Measurements from ENCODE around the gene TPCN1. TPM values are rescaled to one million over a fixed set of nuclear protein-coding genes. Genes with fewer than 3 reads are reported as not detected.

The TPCN1 gene
- total RNA-seq, 1 experiment from 2014 or later: 19.0 TPM

DNA sequence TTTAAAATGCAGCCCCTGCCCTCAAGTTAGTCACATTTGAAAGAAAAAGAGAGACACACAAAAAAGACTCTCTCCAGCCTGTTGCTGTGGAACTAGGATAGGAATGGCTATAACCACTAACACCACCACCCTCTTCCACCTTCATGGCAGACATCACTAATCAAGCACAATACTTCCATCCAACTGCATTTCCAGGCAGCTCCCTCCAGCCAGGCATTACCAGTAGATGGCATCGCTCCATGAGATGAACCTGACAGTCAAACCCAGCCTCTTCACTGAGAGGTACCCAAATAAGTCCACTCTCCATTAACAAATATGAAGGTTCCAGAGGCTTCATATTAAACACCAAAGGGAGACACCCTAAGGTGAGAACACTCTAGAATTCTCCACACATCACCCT, 89.2 kb downstream of the TPCN1 start:
- TF ChIP-seq EZH2phosphoT487 (IDR thresholded peaks at IDR 0.05; ENCODE audit: borderline replicate concordance, low read length): no peak
- no peak for TF ChIP-seq EZH2 (IDR thresholded peaks at IDR 0.05; ENCODE audit: low read length, unreplicated experiment)
- TF ChIP-seq, protein P1, sequence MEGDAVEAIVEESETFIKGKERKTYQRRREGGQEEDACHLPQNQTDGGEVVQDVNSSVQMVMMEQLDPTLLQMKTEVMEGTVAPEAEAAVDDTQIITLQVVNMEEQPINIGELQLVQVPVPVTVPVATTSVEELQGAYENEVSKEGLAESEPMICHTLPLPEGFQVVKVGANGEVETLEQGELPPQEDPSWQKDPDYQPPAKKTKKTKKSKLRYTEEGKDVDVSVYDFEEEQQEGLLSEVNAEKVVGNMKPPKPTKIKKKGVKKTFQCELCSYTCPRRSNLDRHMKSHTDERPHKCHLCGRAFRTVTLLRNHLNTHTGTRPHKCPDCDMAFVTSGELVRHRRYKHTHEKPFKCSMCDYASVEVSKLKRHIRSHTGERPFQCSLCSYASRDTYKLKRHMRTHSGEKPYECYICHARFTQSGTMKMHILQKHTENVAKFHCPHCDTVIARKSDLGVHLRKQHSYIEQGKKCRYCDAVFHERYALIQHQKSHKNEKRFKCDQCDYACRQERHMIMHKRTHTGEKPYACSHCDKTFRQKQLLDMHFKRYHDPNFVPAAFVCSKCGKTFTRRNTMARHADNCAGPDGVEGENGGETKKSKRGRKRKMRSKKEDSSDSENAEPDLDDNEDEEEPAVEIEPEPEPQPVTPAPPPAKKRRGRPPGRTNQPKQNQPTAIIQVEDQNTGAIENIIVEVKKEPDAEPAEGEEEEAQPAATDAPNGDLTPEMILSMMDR (conservative IDR thresholded peaks at IDR 0.05; ENCODE audit: low read depth, low read length): peak; percentile 54
- POLR2A ChIA-PET (ENCODE audit: unreplicated experiment): no interaction called here

GRCh38 chr12:113314121-113314529, 92.9 kb downstream of the TPCN1 start:
- H3K79me2 ChIP-seq (ENCODE audit: low read length): no peaks in the 10 kb centered on the region
- TF ChIP-seq EZH2 (IDR thresholded peaks at IDR 0.05; ENCODE audit: low read length, unreplicated experiment): no peak
- TF ChIP-seq, protein P1 (conservative IDR thresholded peaks at IDR 0.05; ENCODE audit: low read depth, low read length): no peak
- TF ChIP-seq EZH2phosphoT487 (IDR thresholded peaks at IDR 0.05; ENCODE audit: borderline replicate concordance, low read length): no peak
- H3K27me3 ChIP-seq (ENCODE audit: low read length): no peaks in the 10 kb centered on the region
- ChIA-PET POLR2A (ENCODE audit: unreplicated experiment) (no interaction called here), CTCF (no interaction called here)
- H2AFZ ChIP-seq (ENCODE audit: low read length): no peak overlapping the region
- intact Hi-C loops (cut with micrococcal nuclease): loop anchor here (5.0 kb wide), 1 partner anchor 117 kb away; no protein-coding TSS in a partner anchor
- BruUV-seq (replicated peaks): no TSS peak
- H3K4me2 ChIP-seq (ENCODE audit: low read length): no peak overlapping the region
- no peak for ATAC-seq
- no peak for DNase-seq
- no peaks in the 10 kb centered on the region for H3F3A ChIP-seq (ENCODE audit: low read length, unreplicated experiment)
- H3K9me2 ChIP-seq (replicated peaks; ENCODE audit: low read length): no peaks in the 10 kb centered on the region
- H3K9me3 ChIP-seq (ENCODE audit: low read length): no peaks in the 10 kb centered on the region
- H3K36me3 ChIP-seq (ENCODE audit: low read depth, low read length): peaks cover 22% of the 10 kb centered on the region
- H3K4me3 ChIP-seq (ENCODE audit: low read length): no peak overlapping the region
- H4K20me1 ChIP-seq (ENCODE audit: low read length): no peaks in the 10 kb centered on the region
- no peak overlapping the region for H3K27ac ChIP-seq (ENCODE audit: low read length)
- no peak overlapping the region for H3K9ac ChIP-seq (ENCODE audit: low read length)
- no peaks in the 10 kb centered on the region for H3K4me1 ChIP-seq (ENCODE audit: insufficient read depth, low read length)

More for the DNA sequence above, 89.2 kb downstream of the TPCN1 start:
- Histone ChIP-seq H3K4me1 (ENCODE audit: insufficient read depth, low read length) (peaks cover 25% of the 10 kb centered on the region), H3K36me3 (ENCODE audit: low read depth, low read length) (peaks cover 4% of the 10 kb centered on the region; the same call in 1 of the 2 replicates), H3K79me2 (ENCODE audit: low read length) (no peaks in the 10 kb centered on the region), H3F3A (ENCODE audit: low read length, unreplicated experiment) (no peaks in the 10 kb centered on the region), H3K9ac (ENCODE audit: low read length) (no peak overlapping the region), H4K20me1 (ENCODE audit: low read length) (no peaks in the 10 kb centered on the region), H3K4me3 (ENCODE audit: low read length) (no peak overlapping the region), H2AFZ (ENCODE audit: low read length) (no peak overlapping the region), H3K9me2 (replicated peaks; ENCODE audit: low read length) (no peaks in the 10 kb centered on the region), H3K4me2 (ENCODE audit: low read length) (no peak overlapping the region), H3K9me3 (ENCODE audit: low read length) (no peaks in the 10 kb centered on the region), H3K27me3 (ENCODE audit: low read length) (no peaks in the 10 kb centered on the region), H3K27ac (ENCODE audit: low read length) (no peak overlapping the region)
- CTCF ChIA-PET: interaction anchor here (0.5 to 0.7 kb wide), 2 partner anchors 17 to 114 kb away, joined by 3 read pairs; no protein-coding TSS in a partner anchor
- no peak for ATAC-seq
- peak; percentile 51 for DNase-seq
- no TSS peak for BruUV-seq (replicated peaks)
- intact Hi-C loops (cut with micrococcal nuclease): loop anchor here (5.0 kb wide), 1 partner anchor 113 kb away; no protein-coding TSS in a partner anchor

DNA sequence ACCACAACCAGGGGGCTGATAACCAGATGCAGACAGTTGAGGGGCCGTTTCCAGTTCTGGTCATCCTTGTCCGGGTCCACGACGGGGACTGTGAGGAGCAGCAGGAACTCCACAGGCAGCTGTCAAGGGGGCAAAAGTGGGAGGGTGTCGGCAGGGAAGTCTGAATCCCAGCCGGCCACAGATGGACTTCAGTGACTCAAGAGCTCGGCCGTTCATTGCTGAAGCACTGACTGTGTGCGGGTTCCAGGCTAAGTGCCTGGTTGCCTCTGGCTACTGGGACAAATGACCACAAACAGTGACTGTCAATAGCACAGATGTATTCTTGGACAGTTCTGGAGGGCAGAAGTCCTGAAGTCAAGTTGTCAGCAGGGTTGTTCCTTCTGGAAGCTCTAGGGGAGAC, 94.1 kb downstream of the TPCN1 start:
- Histone ChIP-seq H3K27ac (ENCODE audit: low read length) (no peak overlapping the region), H4K20me1 (ENCODE audit: low read length) (no peaks in the 10 kb centered on the region), H3K4me3 (ENCODE audit: low read length) (no peak overlapping the region), H3K9me3 (ENCODE audit: low read length) (no peaks in the 10 kb centered on the region), H3F3A (ENCODE audit: low read length, unreplicated experiment) (no peaks in the 10 kb centered on the region), H2AFZ (ENCODE audit: low read length) (no peak overlapping the region), H3K36me3 (ENCODE audit: low read depth, low read length) (peaks cover 23% of the 10 kb centered on the region), H3K4me1 (ENCODE audit: insufficient read depth, low read length) (no peaks in the 10 kb centered on the region), H3K79me2 (ENCODE audit: low read length) (no peaks in the 10 kb centered on the region), H3K4me2 (ENCODE audit: low read length) (no peak overlapping the region), H3K27me3 (ENCODE audit: low read length) (no peaks in the 10 kb centered on the region), H3K9ac (ENCODE audit: low read length) (no peak overlapping the region), H3K9me2 (replicated peaks; ENCODE audit: low read length) (no peaks in the 10 kb centered on the region)
- intact Hi-C loops (cut with micrococcal nuclease): no loop called here
- DNase-seq: no peak
- CTCF ChIA-PET: no interaction called here
- no TSS peak for BruUV-seq (replicated peaks)
- TF ChIP-seq EZH2 (IDR thresholded peaks at IDR 0.05; ENCODE audit: low read length, unreplicated experiment) (no peak), EZH2phosphoT487 (IDR thresholded peaks at IDR 0.05; ENCODE audit: borderline replicate concordance, low read length) (no peak)
- TF ChIP-seq, protein P1 (conservative IDR thresholded peaks at IDR 0.05; ENCODE audit: low read depth, low read length): no peak
- POLR2A ChIA-PET (ENCODE audit: unreplicated experiment): no interaction called here
- ATAC-seq: no peak

Measured in PC-3 (cell line).